Peyer's patch (tissue), 4 donors: ENCODE data around the gene LRRC4B.

Source experiments
- POLR2A ChIP-seq, 2 donors: fragments of 450-650 bp; IDR thresholded peaks; one replicate each; pipeline ENCODE4 v1.5.1; 2017; ENCODE audit warnings: antibody characterized with exemption in 2 of 2, mild to moderate bottlenecking in 2 of 2, moderate library complexity in 2 of 2
- TF ChIP-seq, protein P1 (sequence below), 6 experiments: fragments of 450-650 bp in 4 of 6; fragments of 200-600 bp in 2 of 6; sonication (generic) in 1 of 6; IDR thresholded peaks; one replicate each; pipeline ENCODE4 v1.5.1; 2017 to 2019; ENCODE audit warnings: antibody characterized with exemption in 6 of 6, mild to moderate bottlenecking in 3 of 6, moderate library complexity in 1 of 6

DNA sequence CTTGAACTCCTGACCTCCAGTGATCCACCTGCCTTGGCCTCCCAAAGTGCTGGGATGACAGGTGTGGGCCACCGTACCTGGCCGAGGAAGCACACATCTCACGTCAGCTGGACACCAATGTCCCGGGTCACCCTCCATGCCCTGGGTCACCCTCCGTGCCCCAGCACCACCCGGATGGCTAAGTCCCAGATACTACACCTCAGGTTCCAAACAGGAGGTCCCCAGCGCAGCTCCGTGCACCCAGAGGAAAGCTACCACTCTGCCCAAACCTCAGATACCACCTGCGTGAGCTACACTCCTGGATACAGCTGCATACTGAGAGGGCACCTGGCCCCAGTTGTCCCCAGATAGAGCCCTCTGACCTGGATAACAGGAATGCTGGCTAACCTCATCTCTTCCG is 14.0 kb downstream of the LRRC4B start:
- TF ChIP-seq, protein P1, sequence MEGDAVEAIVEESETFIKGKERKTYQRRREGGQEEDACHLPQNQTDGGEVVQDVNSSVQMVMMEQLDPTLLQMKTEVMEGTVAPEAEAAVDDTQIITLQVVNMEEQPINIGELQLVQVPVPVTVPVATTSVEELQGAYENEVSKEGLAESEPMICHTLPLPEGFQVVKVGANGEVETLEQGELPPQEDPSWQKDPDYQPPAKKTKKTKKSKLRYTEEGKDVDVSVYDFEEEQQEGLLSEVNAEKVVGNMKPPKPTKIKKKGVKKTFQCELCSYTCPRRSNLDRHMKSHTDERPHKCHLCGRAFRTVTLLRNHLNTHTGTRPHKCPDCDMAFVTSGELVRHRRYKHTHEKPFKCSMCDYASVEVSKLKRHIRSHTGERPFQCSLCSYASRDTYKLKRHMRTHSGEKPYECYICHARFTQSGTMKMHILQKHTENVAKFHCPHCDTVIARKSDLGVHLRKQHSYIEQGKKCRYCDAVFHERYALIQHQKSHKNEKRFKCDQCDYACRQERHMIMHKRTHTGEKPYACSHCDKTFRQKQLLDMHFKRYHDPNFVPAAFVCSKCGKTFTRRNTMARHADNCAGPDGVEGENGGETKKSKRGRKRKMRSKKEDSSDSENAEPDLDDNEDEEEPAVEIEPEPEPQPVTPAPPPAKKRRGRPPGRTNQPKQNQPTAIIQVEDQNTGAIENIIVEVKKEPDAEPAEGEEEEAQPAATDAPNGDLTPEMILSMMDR (IDR thresholded peaks at IDR 0.05): no peak
- TF ChIP-seq POLR2A (IDR thresholded peaks at IDR 0.05): no peak
